Ramos (cell line): ENCODE measurements around the gene CCDC85C.

Experiments used
- in situ Hi-C: fragments of 300-500 bp; cut with MboI; formaldehyde crosslinking; loops from one replicate; pipeline ENCODE4 v1.14.3; 2022; ENCODE audit warnings: low sequenced_read_pairs; ENCODE audit not compliant: unreplicated experiment

Gene CCDC85C

DNA sequence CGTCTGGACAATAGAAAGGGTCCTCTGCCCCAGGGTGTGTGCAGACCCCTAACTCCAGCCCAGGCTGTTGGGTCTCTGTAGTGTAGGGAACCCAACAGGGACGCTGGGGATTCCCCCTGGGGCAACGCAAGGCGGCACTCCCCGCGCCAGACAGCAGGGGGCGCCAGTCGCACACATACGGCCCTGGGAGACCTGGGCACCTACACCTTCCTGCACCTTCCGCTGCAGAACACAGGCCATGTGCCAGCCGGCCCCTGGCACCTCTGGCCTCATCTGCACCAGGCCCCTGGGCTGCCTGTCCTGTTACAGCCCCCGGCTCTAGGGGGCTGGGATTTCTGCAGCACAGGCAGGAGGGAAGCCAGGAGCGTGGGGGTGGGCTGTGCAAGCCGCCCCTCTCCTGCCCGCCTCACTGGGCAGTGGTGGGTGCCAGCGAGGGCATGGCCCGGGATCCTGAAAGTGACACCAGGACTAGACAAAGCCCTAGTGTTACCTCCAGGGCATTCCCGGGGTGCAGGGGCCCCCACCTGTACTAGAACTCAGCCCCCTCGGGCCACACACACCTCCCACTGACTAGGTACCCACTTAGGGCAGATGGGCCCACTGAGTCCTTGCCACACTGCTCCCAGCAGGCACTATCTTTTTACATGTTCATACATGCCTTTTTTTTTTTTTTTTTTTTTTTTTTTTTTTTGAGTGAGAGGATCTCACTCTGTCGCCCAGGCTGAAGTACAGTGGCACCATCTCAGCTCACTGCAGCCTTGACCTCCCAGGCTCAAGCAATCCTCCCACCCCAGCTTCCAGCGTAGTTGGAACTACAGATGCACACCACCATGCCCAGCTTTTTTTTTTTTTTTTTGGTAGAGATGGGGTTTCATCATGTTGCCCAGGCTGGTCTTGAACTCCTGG, 85.3 kb downstream of the CCDC85C start:
- in situ Hi-C loops, result no loop called here

DNA sequence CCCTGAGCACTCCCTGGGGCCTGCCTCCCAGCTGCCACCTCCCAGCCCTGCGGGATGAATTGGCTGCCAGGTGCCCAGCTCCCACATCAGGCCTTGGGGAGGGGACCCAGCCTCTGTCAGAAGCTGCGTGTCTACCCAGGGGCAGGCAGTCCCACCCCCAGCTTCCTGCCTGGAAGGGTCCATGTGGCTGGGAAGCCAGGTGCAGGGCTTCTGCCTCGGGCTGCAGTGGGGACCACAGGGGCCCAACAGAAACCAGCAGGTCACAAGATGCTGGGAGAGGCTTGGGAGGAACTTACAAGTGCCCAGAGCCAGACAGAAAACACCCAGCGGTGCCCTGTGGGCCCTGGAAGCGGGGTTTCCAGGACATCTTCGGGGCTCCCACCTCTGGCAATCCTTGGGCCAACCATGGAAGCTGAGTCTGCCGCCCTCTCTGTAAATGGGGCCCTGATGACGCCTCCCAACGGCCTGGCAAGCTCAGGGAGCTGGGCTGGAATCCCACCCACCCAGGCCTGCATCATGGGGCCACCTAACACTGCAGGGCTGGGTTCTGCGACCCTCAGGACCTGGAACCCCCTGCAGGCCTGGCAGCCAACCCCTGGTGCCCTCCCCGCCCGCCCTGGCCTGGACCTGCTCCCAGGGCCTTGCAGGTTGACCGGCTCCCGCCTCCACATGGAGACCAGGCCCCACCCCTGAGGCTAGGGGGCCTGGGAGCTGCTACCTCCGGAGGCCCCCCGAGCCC, 86.2 kb downstream of the CCDC85C start:
- in situ Hi-C loops, result no loop called here

DNA sequence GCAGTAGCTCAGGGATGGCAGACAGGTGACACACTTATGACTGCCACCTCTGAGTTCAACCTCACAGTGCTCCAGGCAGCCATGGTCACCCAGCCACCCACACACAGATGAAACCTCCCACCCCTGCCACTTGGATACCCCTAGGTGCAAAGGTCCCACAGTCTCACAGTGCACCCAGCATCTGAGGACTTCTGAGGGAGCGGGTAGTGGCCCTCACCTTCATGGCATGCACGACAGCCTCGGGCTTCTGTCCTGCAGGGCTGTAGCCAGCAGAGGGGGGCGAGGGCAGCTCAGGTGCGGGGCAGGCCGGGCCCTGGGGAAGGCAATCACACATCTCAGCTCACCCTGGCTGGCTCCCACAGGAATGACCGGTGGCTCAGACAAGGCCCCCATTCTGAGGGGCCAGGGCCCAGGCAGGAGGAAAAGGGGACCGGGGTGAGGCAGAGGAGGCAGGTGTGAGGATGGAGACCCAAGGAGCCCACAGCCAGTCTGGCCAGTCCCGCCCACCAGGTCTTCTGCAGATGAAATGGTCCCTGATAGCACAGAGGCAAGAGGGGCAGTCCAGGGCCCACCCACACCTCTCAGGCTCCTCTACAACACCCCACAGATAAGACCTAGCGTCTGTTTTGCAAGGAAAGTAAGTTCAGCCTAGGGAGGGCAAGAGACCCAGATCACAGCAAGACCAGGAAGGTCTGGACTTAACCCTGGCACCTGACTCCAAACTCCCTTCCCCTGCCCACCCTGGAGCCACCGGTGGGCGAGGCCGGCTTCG, 87.0 kb downstream of the CCDC85C start:
- in situ Hi-C loops, result no loop called here

DNA sequence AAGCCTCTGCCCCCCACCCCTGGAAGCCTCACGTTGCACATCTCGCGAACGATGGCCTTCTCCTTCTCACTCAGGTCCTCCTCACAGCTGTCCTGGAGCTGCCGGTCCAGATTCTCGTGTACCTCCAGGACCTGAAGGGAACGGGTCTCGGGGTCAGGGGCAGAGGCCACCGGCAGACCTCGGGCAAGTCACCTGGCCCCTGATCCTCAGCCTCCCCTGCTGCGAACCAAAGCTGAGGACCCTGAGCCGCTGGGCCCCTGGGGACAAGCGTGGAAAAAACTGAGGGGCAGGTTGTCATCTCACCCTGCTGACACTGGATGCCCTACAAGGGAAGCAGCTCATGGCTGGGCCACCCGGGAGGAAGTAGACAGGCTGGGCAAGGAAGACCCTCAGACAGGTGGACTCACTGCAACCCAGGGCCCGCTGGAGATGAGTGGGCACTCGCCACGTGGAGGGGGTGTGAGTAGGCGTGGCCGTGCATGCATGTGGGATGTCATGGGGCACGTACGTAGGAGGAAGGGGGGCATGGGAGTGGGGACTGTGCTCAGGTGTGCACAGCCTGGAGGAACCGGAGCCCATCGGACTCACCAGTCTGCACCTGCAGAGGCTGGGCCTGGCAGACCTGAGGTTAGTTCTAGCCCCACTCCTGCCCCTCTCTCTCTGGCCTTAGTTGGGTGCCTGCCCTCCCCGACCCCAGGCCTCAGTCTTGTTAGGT, 87.7 kb downstream of the CCDC85C start:
- in situ Hi-C loops, result no loop called here

DNA sequence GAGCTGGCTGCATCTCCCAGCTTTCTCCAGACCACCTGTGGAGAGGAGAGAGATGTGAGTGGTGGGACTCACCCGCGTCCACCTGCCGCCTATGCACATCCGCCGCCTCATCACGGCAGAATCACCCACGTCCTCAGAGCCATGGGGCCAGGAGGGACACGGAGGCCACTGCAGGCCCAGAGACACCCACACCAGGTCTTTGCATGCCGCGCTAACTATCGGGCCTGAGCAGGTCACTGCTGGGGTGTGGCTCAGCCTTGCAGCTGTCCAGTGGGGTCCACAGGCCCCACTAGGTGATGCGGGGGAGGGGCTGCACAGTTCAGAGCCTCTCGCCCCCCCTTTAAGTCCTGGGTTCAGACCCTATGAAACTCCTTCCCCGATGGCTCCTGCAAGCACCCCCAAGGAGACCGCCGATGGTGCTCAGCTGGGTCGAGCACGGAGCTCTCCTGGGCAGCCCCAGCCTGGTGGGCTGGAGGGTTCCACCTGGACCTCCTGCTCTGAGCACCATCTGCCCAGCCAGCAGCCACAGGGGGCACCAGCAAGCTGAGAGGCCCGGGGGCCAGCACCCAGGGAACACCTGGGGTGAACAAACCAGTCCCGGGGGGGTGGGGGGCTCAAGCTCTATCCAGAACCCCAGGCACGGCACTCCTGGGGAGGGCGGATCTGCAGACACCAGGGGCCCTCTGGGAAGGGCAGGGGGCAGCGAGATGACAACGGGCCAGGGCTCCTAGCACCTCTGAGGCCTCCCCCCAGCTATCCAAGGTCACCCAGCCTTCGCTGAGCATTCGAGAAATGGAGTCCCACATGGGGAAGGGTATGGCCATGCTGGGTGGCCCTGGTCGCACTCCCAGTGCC, 88.5 kb downstream of the CCDC85C start:
- in situ Hi-C loops, result no loop called here

DNA sequence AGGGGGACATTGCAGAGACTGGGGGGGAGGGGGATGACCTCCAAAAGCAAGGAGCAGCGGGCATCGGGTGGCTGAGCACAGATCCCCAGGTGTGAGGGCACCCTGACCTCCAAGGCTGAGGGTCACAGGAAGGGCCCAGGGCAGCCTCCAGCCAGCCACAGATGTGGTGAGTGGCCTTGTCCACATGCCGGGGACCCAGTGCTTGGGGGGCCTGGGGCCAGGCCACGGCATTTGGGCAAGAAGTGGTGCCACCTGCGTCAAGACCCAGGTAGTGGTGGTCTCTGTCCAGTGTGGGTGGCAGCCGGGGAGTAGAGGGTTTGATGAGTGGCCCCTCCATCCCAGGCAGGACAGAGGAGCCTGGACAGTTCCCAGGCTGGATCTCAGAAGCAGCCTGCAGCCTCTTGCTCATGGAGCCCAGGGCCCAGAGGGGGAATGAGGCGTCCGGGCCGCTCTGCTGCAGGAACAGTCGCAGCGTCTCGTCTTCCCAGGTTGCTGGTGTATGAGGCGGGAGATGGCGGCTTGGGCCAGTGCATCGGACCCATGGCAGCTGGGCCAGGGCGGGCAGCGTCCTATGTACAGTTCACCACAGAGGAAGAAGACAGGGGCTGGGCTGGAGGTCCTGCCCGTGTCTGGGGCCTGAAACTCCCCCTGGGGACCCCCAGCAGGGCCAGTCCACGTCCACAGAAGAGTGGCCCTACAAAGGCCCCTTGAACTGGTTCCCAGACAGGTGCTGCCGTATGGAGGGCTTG, 89.3 kb downstream of the CCDC85C start:
- in situ Hi-C loops, result no loop called here

DNA sequence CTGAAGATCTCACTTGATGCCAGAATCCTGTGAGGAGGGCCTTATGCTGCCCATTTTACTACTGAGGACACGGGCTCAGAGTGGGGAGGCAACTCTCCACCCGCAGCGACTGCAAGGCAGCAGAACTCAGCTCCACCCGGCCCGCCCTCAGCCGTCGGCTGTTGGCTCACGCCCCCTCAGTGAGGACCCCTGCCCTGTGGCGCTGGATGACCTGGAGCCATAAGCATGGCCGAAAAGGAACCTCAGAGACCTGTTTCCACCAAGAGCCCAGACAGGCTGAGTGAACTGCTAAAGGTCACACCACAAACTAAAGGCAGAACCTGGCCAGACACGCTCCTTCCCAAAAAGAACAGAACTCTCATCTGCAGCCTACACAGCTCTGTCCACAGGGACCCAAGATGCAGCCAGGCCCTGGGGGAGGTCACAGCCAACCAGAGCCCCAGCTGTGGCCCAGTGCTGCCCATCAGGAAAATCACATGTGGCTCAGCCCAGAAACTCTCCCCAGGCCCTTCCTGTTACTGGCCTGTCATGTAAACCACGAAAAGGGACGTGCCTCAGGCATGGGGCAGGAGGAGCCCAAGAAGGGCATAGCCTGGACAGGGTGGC, 90.0 kb downstream of the CCDC85C start:
- in situ Hi-C loops, result no loop called here

DNA sequence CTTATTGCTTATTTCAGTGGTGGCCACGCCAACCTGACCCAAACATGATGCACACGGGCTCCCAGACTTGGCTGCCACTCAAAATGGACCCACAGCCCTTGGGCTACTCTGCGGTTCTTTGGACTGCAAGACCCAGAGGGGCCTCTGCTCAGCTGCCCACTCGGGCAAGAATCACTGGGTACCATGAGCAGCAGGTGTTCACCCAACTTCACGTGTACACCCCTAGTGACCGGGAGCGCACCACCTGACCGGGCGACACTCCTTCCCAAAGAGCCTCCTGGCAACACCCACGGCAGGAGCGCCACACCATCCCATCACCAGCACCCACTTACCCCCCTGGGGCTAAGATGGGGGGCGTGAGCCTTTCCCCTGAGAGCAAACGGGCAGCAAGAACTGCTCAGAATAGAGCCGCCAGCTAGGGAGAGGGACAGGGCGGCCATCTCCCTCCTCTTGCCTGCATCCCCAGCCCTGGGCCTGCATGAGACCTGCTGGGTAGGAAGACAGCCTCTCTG, 90.8 kb downstream of the CCDC85C start:
- in situ Hi-C loops, result no loop called here

DNA sequence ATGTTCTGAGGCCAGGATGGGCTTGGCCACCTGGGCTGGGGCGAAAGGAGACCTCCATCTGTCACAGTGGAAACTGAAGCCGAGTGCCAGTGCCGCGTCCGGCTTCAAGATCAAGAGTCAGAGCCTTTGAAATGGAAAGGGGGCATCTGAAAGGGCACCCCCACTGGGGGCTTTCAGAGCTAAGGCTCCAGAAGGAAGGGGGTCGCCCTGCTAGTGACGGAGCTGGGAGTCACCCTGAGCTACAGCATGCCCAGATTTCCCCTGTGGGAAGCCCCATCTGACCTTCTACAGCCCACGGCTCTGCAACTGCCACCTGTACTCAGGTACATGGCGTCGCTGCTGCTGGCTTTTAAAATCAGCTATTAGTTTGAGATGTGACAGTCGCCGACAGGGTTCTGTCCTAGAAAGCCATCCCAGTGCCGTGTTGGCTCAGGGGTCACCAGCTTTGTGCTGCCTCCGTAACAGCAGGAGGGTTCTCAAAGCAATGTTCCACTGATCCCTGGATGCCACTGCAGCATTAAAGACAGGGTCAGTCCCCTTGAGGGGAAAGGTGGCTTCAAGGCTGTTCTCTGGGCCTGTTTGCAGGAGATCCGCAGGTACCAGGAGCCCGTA, 91.3 kb downstream of the CCDC85C start:
- in situ Hi-C loops, result no loop called here

DNA sequence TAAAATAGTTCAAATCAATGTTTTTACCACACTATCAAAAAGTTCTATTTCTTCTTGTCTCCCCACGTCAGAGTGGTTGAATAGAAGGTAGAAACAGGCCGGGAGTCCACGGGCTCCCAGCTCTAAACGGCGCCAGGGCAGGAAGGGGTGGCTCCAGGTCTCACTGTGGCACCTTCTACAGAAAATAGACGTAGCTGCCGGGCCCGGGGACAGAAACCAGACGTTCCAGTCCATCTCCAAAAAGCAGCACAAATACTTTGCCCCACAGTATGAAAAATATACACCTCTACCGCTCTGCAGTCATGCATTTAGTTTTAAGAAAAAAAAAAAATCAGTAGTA, 91.9 kb downstream of the CCDC85C start:
- in situ Hi-C loops, result no loop called here

DNA sequence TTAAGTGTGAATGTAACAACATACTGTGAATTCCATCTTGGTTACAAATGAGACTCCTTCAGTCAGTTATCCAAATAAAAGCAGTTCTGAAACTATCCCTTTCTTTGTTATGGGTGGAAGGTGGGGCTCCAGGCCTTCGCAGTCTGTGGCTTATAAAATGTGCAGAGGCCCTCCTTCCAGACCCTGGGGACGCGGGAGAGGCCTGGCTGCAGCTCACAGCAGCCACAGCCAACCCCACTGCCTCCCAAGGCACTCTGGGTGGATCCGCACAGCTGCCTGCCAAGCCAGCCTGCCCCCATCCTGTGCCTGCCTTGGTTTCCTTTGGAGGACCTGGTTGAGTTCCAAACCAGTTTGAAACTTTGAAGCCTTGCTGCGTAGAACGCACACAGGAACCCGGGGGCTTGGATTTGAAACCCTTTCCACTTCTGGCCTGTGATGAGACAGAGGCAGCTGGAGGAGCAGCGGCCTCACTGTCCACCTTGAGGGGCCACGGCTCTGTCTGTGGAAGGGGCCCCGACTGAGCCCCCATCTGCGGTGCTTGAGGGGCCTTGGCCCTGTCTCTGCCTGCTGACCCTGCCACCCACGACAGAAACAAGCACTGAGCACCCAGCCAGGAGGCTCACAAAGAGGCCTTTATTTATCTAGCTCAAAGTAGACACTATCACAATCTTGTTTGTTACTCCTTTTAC, 92.4 kb downstream of the CCDC85C start:
- in situ Hi-C loops, result no loop called here

DNA sequence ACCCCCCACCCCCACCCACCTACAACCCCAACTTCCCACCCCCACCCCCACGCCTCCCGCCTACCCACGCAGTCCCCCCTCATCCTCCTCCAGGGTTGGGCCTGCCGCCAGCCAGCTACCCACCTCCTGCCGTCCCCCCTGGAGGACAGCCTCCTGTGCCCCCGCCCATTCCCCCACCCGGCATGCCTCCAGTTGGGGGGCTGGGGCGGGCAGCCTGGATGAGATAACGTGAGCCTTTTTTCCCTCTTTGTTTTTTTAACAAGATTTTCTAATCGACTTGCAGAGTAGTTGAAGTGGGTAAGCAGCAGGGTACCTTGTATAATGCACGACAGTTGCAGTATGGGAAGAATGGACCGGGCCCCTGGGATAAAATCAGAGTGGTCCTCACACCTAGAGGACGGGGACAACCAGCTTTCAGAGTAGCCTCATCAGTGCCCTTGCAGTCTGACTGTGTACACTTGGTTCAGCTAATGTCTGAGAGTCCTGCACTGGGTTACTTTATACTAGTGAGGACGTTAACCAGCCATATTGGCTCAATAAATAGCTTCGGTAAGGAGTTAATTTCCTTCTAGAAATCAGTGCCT, 93.4 kb downstream of the CCDC85C start:
- in situ Hi-C loops, result no loop called here

DNA sequence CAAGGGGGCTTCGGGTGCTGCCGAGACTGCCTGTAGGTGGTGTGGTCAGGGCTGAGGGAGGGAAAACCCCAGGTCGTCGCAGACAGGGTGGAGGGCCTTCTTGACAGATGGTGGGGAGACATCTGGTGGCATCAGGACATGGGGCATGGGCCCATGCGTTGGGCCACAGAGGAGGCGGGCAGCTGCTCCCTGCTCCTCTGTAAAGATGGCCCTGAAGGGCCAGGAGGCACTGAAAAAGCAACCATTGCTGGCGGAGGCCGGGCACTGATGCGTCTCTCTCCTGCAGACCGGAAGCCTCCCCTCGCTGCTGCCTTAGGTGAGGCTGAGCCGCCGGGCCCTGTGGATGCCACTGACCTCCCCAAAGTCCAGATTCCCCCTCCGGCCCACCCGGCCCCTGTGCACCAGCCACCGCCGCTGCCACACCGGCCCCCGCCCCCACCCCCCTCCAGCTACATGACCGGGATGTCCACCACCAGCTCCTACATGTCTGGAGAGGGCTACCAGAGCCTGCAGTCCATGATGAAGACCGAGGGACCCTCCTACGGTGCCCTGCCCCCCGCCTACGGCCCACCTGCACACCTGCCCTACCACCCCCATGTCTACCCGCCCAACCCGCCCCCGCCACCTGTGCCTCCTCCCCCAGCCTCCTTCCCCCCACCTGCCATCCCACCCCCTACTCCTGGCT, 94.0 kb downstream of the CCDC85C start:
- in situ Hi-C loops, result no loop called here

DNA sequence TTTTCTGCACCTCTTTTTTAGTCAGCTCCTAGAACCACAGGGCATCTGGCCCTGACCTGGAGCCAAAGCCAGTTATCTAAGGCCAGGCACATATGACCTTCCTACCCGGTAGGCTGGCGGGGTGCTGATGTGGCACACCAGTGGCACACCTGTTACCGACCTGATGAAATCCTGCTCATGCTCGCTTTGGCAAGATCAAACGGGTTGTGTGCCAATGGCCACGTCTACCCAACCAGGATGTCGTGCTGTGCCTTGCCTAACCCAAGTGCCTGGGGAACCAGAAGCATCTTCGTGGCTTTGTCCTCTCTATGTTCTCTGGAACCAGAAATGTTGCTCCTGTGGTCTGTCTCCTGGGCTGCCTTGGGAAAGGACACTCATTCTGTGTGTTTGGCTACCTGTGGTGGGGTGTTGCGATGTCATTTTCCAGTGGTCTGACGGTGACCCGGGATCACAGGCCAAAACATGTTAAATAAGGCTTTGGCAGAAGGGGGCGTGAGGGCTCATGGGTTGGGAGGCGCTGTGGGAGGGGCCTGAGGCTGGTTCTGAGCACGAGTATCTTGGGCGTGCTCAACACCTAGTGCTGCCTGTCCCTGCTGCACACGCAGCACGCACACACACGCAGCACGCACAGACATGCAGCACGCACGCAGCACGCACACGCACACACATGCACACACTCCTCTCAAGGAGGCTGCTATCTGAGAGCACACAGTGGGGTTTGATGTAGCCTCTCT, 94.9 kb downstream of the CCDC85C start:
- in situ Hi-C loops, result no loop called here

DNA sequence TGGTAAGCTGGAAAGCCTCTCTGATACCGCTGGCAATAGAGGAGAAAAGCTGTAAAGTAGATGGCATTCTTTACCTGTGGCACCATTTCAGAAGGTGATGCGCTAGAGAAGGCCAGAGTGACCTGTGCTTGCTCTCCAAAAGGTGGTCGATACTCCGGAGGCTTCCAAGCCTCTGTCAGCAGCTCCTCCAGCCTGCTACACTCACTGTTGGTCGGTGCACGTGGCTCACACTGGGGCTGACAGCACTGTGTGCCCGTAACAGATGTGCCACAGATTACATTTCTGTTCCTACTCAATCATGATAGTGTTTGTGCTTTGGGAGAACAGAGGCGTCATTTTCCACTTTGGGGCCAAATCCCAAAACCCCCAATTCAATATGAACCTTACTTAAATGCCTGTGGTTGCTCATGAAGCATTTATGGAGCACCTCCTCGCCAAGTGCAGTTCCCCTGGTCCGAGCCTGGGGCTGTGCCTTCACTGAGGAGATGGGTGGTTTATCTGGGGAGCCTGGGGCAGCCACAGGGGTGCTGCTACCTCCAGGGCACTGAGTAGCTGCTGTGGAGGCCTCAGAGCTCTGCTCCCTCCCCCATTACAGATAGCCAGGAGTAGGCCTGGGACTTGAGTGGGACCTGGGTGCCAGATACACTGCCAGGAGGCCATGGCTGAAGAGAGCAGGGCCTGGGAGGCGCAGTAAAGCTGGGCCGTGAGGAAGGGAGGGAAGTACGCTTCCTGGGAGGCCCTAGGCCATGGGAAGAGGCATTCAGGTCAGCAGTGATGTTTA, 96.0 kb downstream of the CCDC85C start:
- in situ Hi-C loops, result no loop called here
